AG09319 (cell line): ENCODE results near the gene IL1RAPL1.

ENCODE experiments used
- DNase-seq: peaks from one replicate; pipeline ENCODE4 v3.0.0-alpha.2; 2010; ENCODE audit warnings: low read depth; ENCODE audit errors: extremely low read depth
- CTCF ChIP-seq: IDR thresholded peaks from 2 replicates; pipeline ENCODE4 v1.5.1; 2011; ENCODE audit warnings: low read depth, mild to moderate bottlenecking, inconsistent platforms, low read length, moderate library complexity

The IL1RAPL1 gene

DNA sequence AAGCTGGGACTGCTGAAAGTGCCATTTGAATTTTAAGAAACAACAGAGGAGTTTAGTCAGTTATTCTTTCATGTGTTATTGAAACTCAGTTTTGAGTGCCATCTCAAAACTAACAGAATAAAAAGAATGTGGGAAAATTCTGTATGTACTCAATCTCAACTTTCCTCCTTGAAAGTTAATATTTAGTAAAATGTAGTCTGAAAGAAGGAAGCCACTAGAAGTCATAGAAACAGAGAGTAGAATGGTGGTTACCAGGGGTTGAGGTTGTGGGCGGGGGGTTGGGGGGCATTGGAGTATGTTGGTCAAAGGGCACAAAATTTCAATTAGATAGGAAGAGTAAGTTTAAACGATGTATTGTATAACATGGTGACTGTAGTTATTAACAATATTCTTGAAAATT, 999.9 kb downstream of the IL1RAPL1 start:
- no peak for DNase-seq
- no peak for TF ChIP-seq CTCF

DNA sequence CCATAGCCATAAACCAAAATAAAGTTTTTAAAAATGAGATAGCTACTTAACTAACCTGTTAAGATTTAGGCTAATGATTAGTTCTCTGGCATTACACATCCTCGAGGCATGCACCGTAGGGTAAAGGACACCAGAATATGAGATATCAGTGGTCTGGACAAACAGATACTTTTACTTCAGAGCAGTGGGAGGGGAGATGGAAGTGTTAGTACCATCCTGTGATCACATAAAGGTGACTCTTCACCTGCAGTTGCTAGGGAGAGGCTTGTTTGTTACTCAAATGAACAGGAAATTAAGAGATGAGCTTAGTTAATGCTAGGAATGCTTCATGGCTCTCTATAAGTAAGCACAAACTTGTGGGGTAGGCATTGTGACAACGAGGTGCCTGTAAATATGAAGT, 1003.7 kb downstream of the IL1RAPL1 start:
- no peak for DNase-seq

DNA sequence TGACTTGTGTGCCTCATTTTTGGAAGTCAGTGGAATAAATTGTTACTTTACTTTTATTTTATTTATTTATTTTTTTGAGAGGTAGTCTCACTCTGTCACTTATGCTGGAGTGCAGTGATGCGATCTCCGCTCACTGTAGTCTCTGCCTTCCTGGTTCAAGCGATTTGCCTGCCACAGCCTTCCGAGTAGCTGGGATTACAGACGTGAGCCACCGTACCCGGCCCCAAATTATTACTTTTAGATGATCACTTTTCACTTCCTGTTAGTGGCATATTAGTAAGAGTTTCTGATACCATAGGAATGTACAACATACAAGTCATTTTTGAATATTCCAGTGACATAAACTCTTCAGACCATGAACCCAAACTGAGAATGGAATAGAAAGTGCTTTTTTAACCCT, 1017.1 kb downstream of the IL1RAPL1 start:
- TF ChIP-seq CTCF = no peak
- DNase-seq = no peak

More for the DNA sequence above, 1003.7 kb downstream of the IL1RAPL1 start:
- no peak for TF ChIP-seq CTCF

DNA sequence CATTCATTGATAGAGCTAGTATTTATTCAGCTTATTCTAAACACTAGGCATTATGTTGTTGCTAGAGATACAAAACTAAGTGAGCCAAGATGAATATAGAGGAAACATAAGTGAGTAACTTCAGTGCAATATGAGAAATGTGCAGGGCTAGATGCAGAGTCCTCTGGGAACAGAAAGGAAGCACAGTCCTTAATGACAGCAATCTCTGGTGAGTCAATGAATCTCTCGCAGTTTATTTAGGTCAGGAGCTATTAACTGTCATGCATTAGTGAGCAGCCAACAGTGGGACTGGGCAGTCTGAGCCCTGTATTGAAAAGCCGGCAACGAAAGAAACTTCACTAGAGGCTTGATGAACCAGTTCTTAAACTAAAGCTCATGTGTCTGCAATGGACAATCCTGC, 1030.0 kb downstream of the IL1RAPL1 start:
- peak; percentile 0 for DNase-seq
- no peak for TF ChIP-seq CTCF

GRCh38 chrX:29617725-29618124, 1030.5 kb downstream of the IL1RAPL1 start:
- peak; percentile 19 for TF ChIP-seq CTCF
- DNase-seq = no peak

- TF ChIP-seq CTCF = no peak
- no peak for DNase-seq
Measured at GRCh38 chrX:29627833-29628232, 1040.6 kb downstream of the IL1RAPL1 start.

- DNase-seq = no peak
- no peak for TF ChIP-seq CTCF
Measured at GRCh38 chrX:29634516-29634915, 1047.3 kb downstream of the IL1RAPL1 start.
